GM10266 (cell line): ENCODE results near the gene NTM.
"Not testable (repeated sequence)": the region's sequence is repeated elsewhere in the genome, so short reads cannot be mapped to it uniquely, and the experiment has no call there.

Experiments
- DNase-seq: peaks from one replicate; pipeline ENCODE4 v3.0.0; 2012; ENCODE audit errors: extremely low spot score
- CTCF ChIP-seq: IDR thresholded peaks from 2 replicates; pipeline ENCODE4 v1.5.1; 2012; ENCODE audit warnings: mild to moderate bottlenecking, low read depth; ENCODE audit not compliant: control insufficient read depth, insufficient read depth; ENCODE audit errors: missing control alignments

Gene NTM

GRCh38 chr11:132318421-132319157 is 948.2 kb downstream of the NTM start:
- TF ChIP-seq CTCF = no peak
- DNase-seq = no peak

DNA sequence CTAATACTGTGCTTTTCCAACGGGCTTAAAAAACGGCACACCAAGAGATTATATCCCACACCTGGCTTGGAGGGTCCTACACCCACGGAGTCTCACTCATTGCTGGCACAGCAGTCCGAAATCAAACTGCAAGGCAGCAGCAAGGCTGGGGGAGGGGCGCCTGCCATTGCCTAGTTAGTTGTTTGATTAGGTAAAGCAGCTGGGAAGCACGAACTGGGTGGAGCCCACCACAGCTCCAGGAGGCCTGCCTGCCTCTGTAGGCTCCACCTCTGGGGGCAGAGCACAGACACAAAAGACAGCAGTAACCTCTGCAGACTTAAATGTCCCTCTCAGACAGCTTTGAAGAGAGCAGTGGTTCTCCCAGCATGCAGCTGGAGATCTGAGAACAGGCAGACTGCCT is 949.0 kb downstream of the NTM start:
- not testable (repeated sequence) for DNase-seq

DNA sequence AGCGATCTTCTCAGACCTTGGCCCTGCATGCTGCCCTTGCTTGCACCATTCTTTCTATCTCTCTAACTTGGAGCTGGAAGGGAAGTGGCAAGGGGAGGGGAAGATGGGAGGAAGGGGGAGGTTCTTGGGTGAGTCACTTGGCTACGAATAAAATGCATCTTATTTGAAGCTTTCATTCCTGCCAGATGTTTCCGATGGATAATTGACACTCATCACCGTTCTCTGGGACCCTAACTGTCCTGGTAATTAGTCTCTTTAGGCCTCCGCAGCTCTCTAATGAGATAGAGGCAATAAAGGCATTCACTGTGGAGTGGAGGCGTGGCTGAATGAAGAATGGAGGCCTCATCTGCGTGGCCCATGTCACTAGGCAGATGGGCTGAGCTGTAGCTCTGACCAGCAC is 960.1 kb downstream of the NTM start:
- no peak for DNase-seq
- TF ChIP-seq CTCF = no peak

- TF ChIP-seq CTCF = no peak
- no peak for DNase-seq
Observed at GRCh38 chr11:132332521-132332920, 962.1 kb downstream of the NTM start.

- DNase-seq = no peak
Observed at GRCh38 chr11:132334769-132335280, 964.4 kb downstream of the NTM start.

GRCh38 chr11:132335311-132335710 is 964.9 kb downstream of the NTM start:
- DNase-seq = no peak

More at GRCh38 chr11:132334769-132335280, 964.4 kb downstream of the NTM start:
- TF ChIP-seq CTCF = no peak

DNA sequence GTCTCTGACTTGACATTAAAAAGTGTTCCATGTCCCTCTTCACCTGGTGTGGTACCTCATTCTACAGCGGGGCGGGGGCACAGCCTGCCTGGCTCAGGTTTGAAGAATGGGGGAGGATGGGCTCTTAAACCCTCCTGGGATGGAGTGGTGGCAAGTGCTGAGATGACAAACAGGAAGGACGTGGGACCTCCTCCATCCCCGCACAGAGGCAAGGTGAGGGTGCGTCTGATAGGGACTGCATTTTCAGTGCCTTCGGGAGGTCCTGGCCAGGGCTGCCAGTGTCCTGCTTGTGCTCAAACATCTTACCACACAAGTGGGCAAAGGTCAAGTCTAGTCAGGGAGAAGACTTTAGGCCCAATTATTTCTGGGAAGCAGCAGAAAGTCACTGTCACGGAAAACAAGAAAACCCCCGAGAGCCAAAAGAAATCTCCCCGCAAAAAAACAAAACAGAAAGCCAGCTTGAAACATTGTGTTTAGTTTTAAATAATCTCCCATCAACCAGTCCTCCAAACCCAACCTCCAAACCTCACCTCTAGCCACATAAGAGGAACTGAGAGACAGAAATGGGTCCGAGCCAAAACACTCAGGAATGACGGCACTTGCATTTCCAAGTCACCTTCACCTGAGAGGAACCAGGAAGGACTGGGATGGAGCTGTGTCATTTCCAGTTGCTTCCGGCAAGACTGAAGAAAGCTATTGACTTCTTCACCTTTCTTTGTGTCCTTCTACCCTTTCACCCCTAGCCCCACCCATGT is 966.5 kb downstream of the NTM start:
- TF ChIP-seq CTCF = no peak
- DNase-seq = no peak

More at GRCh38 chr11:132335311-132335710, 964.9 kb downstream of the NTM start:
- no peak for TF ChIP-seq CTCF
